Uterus (tissue), 4 donors: Measurements from ENCODE around the gene MLPH. TPM values are rescaled to one million over a fixed set of nuclear protein-coding genes. Genes with fewer than 3 reads are reported as not detected.

Experiments
- DNase-seq, 2 donors: peaks; one replicate each; pipeline ENCODE4 v3.0.0-alpha.2; 2019 to 2020
- H3K27ac ChIP-seq, 2 donors: fragments of 200-600 bp; sonication (generic); 1 replicate in 1 of 2; 2 replicates in 1 of 2; pipeline ENCODE4 v1.5.1; 2016 to 2018
- H3K27me3 ChIP-seq, 2 donors: fragments of 200-600 bp; sonication (generic); one replicate each; pipeline ENCODE4 v1.5.1; 2018 to 2019; ENCODE audit warnings: control low read depth in 1 of 2
- H3K36me3 ChIP-seq, 2 donors: fragments of 200-600 bp; sonication (generic); one replicate each; pipeline ENCODE4 v1.5.1; 2019; ENCODE audit warnings: control low read depth in 1 of 2
- H3K4me1 ChIP-seq, 2 donors: fragments of 200-600 bp; sonication (generic); one replicate each; pipeline ENCODE4 v1.5.1; 2018 to 2019; ENCODE audit warnings: control low read depth in 1 of 2
- H3K4me3 ChIP-seq, 2 donors: fragments of 200-600 bp; sonication (generic); 1 replicate in 1 of 2; 2 replicates in 1 of 2; pipeline ENCODE4 v1.5.1; 2018 to 2019; ENCODE audit warnings: mild to moderate bottlenecking in 1 of 2
- H3K9me3 ChIP-seq, 2 donors: fragments of 200-600 bp; sonication (generic); one replicate each; pipeline ENCODE4 v1.5.1; 2019; ENCODE audit warnings: control low read depth in 1 of 2
- POLR2A ChIP-seq, 2 donors: fragments of 450-650 bp; IDR thresholded peaks; one replicate each; pipeline ENCODE4 v1.6.1; 2016; ENCODE audit warnings: antibody characterized with exemption in 2 of 2, mild to moderate bottlenecking in 1 of 2, moderate library complexity in 1 of 2
- intact Hi-C: fragments of 100-400 bp; cut with DNase I; formaldehyde crosslinking; loops from one replicate; pipeline ENCODE4 v1.15.1; 2023; ENCODE audit warnings: low total_unique reads
- total RNA-seq, 4 donors: library from RNA; depleted of rRNA in 3 of 4; stranded (reverse); fragments of >200 nt in 3 of 4; gene quantifications; one replicate each; pipeline versions ENCODE4 v1.1.0 to v1.2.4, GENCODE V29; 2014 to 2023
- TF ChIP-seq, protein P1 (sequence below), 4 experiments: fragments of 200-600 bp in 2 of 4; fragments of 450-650 bp in 2 of 4; sonication (generic) in 2 of 4; IDR thresholded peaks; one replicate each; pipeline ENCODE4 v1.5.1; 2016 to 2019; ENCODE audit warnings: antibody characterized with exemption in 4 of 4, mild to moderate bottlenecking in 2 of 4, moderate library complexity in 1 of 4
- donor health status: DM: yes; HTN: yes; CAD: no.

Gene MLPH
- 10 to 100 TPM in 2 of 4 donors, 1 to 10 TPM in 2; 1.2 to 16.5 (median 8.9) TPM for total RNA-seq

DNA sequence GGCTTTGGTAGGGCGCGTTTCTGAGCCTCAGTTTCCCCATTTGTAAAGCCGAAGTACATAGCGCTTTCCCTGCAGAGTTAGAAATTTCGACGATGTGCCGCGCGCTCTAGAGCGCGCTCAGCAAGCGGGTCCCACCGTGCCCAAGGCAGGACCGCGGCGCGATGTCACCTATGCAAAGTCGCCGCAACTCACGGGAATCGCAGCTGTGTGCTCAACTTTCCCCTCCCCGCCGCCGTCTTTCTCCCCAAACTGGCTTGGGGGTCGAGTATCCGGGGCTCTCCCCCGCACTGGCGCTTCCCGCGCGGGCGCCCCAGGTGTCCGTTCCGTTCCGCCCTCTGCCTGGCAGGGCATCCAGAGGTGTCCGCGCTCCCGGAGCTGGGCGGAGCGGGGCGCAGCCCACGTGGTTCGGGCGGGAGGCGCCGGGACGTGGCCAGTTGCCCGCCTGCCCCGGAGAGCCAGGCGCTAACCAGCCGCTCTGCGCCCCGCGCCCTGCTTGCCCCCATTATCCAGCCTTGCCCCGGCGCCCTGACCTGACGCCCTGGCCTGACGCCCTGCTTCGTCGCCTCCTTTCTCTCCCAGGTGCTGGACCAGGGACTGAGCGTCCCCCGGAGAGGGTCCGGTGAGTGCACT is at the start of gene MLPH:
Gene MLPH, plus strand, starts transcription at position 433 of the 630 bp plus-strand sequence. CDS start 6,176 bp downstream, outside the sequence.
- TF ChIP-seq POLR2A (IDR thresholded peaks at IDR 0.05) = peak in 1 of 2 donors; percentile 54
- TF ChIP-seq, protein P1, sequence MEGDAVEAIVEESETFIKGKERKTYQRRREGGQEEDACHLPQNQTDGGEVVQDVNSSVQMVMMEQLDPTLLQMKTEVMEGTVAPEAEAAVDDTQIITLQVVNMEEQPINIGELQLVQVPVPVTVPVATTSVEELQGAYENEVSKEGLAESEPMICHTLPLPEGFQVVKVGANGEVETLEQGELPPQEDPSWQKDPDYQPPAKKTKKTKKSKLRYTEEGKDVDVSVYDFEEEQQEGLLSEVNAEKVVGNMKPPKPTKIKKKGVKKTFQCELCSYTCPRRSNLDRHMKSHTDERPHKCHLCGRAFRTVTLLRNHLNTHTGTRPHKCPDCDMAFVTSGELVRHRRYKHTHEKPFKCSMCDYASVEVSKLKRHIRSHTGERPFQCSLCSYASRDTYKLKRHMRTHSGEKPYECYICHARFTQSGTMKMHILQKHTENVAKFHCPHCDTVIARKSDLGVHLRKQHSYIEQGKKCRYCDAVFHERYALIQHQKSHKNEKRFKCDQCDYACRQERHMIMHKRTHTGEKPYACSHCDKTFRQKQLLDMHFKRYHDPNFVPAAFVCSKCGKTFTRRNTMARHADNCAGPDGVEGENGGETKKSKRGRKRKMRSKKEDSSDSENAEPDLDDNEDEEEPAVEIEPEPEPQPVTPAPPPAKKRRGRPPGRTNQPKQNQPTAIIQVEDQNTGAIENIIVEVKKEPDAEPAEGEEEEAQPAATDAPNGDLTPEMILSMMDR (IDR thresholded peaks at IDR 0.05) = no peak
- Histone ChIP-seq H3K27me3 (no peaks in the 10 kb centered on the region), H3K4me3 (peak within 1 kb of the TSS; percentile 41 to 60), H3K36me3 (no peaks in the 10 kb centered on the region), H3K27ac (peak within 1 kb of the TSS; percentile 43 to 76), H3K4me1 (peaks cover 0 to 15% of the 10 kb centered on the region in 2 donors), H3K9me3 (peaks cover 0 to 6% of the 10 kb centered on the region in 2 donors)
- intact Hi-C loops = no loop called here
- peak in 1 of 2 donors; percentile 63 for DNase-seq

DNA sequence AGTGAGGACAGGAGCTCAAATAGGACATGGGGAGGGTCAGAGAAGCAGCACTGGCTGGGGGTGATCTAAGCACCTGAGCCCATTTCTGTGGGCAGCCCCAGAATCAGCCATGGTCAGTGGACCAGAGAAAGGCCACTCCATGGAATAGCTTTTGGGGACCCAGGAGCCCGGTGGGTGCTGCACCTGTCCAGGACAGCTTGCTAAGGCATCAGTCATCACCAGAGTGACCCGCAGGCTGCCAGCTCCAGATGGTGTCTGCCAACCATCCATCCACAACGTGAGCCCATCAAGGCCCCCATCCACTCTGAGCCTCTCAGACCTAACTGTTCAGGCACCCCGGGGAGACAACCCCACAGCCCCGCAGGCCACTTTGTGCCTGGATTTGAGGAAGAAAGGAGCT is 49.5 kb upstream of the MLPH start:
- Histone ChIP-seq H3K27ac (peak overlapping the region; percentile 33 to 48), H3K27me3 (no peaks in the 10 kb centered on the region), H3K36me3 (no peaks in the 10 kb centered on the region), H3K4me3 (no peak overlapping the region), H3K9me3 (no peaks in the 10 kb centered on the region), H3K4me1 (peaks cover 9 to 18% of the 10 kb centered on the region in 2 donors)
- TF ChIP-seq, protein P1 (IDR thresholded peaks at IDR 0.05) = no peak
- no peak for TF ChIP-seq POLR2A (IDR thresholded peaks at IDR 0.05)
- DNase-seq = no peak
- intact Hi-C loops = no loop called here

- TF ChIP-seq POLR2A (IDR thresholded peaks at IDR 0.05) = no peak
- TF ChIP-seq, protein P1 (IDR thresholded peaks at IDR 0.05) = no peak
- H3K27me3 ChIP-seq = no peaks in the 10 kb centered on the region
- peaks cover 9 to 18% of the 10 kb centered on the region in 2 donors for H3K4me1 ChIP-seq
- H3K27ac ChIP-seq = peak overlapping the region; percentile 33 to 48
- H3K36me3 ChIP-seq = no peaks in the 10 kb centered on the region
- no peaks in the 10 kb centered on the region for H3K9me3 ChIP-seq
- no peak overlapping the region for H3K4me3 ChIP-seq
- intact Hi-C loops = no loop called here
- DNase-seq = no peak
These were observed 48.7 kb upstream of the MLPH start for GRCh38 chr2:237438080-237438940.

- intact Hi-C loops = no loop called here
- H3K27ac ChIP-seq = peak overlapping the region; percentile 85 to 86
These were observed 46.2 kb upstream of the MLPH start for GRCh38 chr2:237440819-237441281.

More at GRCh38 chr2:237440819-237441281, 46.2 kb upstream of the MLPH start:
- no peaks in the 10 kb centered on the region for H3K36me3 ChIP-seq
- no peak for DNase-seq
- no peaks in the 10 kb centered on the region for H3K9me3 ChIP-seq
- H3K27me3 ChIP-seq = no peaks in the 10 kb centered on the region
- peaks cover 0 to 6% of the 10 kb centered on the region in 2 donors for H3K4me1 ChIP-seq
- TF ChIP-seq POLR2A (IDR thresholded peaks at IDR 0.05) = no peak
- TF ChIP-seq, protein P1 (IDR thresholded peaks at IDR 0.05) = no peak
- no peak overlapping the region for H3K4me3 ChIP-seq
